ENCODE measurements around the gene SCGB1C1. TPM values are rescaled to one million over a fixed set of nuclear protein-coding genes. Genes with fewer than 3 reads are reported as not detected.
"Not testable (repeated sequence)": the region's sequence is repeated elsewhere in the genome, so short reads cannot be mapped to it uniquely, and the experiment has no call there.

SCGB1C1 gene
- polyA plus RNA-seq, 3 donors from 2014 or later, result not detected

DNA sequence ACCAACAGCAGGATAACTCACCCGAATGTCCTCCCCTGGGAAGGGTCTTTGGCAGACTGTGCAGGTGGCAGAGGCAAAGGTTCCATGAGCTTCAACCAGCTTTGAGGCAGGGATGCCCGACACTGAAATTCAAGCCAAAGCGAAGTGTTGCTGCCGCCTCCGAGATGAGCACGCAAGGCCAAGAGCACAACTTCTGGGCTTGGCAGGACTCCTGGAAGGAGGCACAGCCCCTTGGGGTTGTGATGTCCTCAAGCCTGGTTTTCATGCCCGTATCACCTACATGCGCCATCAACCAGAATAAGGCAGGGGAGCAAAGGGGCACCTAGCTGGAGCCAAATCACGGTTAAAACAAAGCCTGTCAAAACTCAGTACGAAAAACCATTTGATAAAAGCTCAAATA is 37.6 kb downstream of the SCGB1C1 start:
- Mint-ChIP-seq H3K9me3 (no peaks in the 10 kb centered on the region), H3K27me3 (ENCODE audit: low read depth in 3 of 3) (peaks cover 2 to 5% (median 4%) of the 10 kb centered on the region in 3 donors), H3K4me1 (peaks cover 5 to 9% of the 10 kb centered on the region in 2 donors), H3K36me3 (peaks cover 8 to 14% (median 13%) of the 10 kb centered on the region in 3 donors), H3K27ac (peak overlapping the region in 2 of 6 donors; percentile 30 to 59), H3K4me3 (no peak overlapping the region)
- no peak for DNase-seq

DNA sequence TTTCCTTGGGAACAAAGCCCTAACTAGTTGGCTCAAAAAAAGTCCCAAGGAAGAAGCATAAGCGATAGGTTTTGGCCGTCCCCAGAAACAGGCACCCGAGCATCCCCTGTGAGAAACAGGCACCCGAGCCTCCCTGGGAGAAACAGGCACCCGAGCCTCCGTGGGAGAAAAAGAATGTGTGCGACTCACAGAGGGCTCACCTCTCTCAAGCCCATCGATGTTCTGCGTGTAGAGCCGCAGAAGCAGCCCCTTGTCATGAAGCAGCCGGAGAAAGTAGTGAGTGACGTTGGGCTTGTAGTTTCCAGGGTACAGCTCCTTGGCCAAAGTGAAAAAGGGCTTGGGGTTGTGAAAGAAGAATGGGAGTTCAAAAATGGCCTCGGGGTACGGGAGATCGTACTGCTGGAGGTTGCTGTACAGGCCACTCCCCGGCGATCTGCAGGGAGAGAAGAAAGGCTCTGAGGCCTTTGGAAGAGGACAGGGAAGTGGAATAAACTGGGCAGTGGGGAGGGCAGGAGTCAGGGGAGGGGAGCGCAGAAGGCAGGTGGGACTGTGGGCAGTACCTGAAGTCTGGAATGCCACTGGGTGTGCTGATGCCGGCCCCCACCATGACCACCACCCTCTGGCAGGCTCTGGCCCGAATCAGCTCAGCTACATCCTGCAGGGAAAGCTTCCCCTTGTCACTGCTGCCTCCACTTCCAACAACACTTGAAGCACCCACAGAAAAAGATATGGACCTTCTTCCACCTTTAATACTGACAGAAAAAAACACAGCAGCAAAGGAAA is 40.1 kb downstream of the SCGB1C1 start:
- DNase-seq, result no peak
- H3K9me3 Mint-ChIP-seq, result no peaks in the 10 kb centered on the region
- peaks cover 15 to 20% (median 15%) of the 10 kb centered on the region in 3 donors for H3K27me3 Mint-ChIP-seq (ENCODE audit: low read depth in 3 of 3)
- peaks cover 23 to 24% of the 10 kb centered on the region in 2 donors for H3K4me1 Mint-ChIP-seq
- peak overlapping the region in 1 of 5 donors; percentile 13 for H3K4me3 Mint-ChIP-seq
- H3K36me3 Mint-ChIP-seq, result peaks cover 4 to 10% (median 5%) of the 10 kb centered on the region in 3 donors
- H3K27ac Mint-ChIP-seq, result peak overlapping the region in 5 of 6 donors; percentile 70 to 93 (median 84)

DNA sequence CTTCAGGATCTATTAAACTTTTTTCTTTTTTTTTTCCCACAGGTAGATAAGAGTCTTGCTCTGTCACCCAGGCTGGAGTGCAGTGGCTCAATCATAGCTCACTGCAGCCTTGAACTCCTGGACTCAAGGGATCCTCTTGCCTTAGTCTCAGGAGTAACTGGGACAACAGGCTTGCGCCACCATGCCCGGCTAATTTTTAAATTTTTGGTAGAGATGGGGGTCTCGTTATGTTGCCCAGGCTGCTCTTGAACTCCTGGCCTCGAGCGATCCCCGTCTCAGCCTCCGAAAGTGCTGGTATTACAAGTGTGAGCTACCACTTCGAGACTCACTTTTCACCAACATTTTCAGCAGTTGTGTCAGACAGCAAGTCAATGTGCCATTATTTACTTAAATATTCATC is 42.3 kb downstream of the SCGB1C1 start:
- H3K4me3 Mint-ChIP-seq, result peak overlapping the region; percentile 79 to 99 (median 87)
- peaks cover 31 to 43% of the 10 kb centered on the region in 2 donors for H3K4me1 Mint-ChIP-seq
- peaks cover 15 to 20% (median 15%) of the 10 kb centered on the region in 3 donors for H3K27me3 Mint-ChIP-seq (ENCODE audit: low read depth in 3 of 3)
- DNase-seq, result no peak
- peak overlapping the region; percentile 93 to 100 (median 96) for H3K27ac Mint-ChIP-seq
- H3K9me3 Mint-ChIP-seq, result no peaks in the 10 kb centered on the region
- peaks cover 0 to 3% (median under 1%) of the 10 kb centered on the region in 3 donors for H3K36me3 Mint-ChIP-seq

DNA sequence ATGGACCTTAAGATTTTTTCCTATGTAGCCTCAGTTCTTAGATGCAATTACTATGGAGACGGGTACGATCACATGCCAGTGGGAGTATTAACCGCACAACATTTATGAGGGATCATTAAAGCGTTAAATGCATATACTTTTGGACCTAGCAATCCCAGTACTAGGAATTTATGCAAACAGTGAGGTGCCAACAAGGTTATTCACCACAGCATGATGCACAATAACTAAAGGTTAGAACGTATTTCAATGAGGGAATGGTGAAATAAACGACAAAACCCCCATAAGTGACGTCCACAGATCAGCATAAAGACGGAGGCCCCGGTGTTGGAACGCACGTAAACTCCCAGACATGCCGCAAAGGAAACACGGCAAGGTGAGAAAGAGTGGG is 42.7 kb downstream of the SCGB1C1 start:
- H3K4me1 Mint-ChIP-seq, result peaks cover 31 to 43% of the 10 kb centered on the region in 2 donors
- peak overlapping the region; percentile 79 to 99 (median 87) for H3K4me3 Mint-ChIP-seq

DNA sequence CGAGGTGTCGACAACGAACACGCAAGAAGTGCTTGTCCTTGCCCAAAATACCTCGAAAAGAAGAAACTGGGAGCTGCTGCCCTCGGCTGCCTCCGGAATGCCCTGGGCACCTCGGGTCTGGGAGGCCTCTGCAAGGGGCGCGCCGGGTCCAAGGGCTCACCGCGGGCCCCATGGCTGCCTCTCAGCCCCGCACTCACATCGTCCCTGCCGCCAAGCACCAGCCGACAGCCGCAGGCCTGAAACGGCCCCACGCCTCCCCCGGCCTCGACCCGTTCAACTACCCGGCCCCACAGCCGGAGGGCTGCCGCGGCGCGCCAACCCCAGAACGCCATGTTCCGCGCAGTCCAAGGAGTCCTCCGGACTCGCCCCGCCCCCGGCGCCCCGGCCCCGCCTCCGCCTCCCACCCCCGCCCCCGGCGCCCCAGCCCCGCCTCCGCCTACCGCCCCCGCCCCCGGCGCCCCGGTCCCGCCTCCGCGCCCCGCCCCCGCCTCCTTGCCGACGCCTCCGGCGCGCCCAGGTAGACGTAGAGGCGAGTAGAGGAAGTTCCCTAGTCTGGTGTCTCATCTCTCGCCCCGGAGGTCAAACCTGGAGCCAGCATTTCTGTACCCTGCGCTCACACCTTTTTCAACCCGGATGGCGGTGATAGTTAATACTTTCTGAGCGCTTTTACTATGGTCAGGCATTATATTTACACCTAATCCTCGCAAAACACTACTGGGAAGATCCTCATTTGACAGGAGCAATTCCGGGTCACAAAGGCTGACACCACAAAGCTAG is 43.3 kb downstream of the SCGB1C1 start, which contains the start of gene SIRT3:
TSS of gene SIRT3 (minus strand) at position 346 of the 777 bp plus-strand sequence. CDS start at position 332, 14 bp downstream.
- peaks cover 0 to 5% (median 3%) of the 10 kb centered on the region in 3 donors for H3K36me3 Mint-ChIP-seq
- peak; percentile 87 to 91 (median 90) for DNase-seq
- peak within 1 kb of the TSS; percentile 91 to 99 (median 99) for H3K4me3 Mint-ChIP-seq
- H3K27me3 Mint-ChIP-seq (ENCODE audit: low read depth in 3 of 3), result peaks cover 15 to 20% (median 15%) of the 10 kb centered on the region in 3 donors
- H3K9me3 Mint-ChIP-seq, result no peaks in the 10 kb centered on the region
- peaks cover 33 to 44% of the 10 kb centered on the region in 2 donors for H3K4me1 Mint-ChIP-seq
- peak within 1 kb of the TSS; percentile 97 to 100 (median 100) for H3K27ac Mint-ChIP-seq

More for the DNA sequence above, 42.7 kb downstream of the SCGB1C1 start:
- DNase-seq, result peak; percentile 90 to 92 (median 91)
- peaks cover 0 to 4% (median 3%) of the 10 kb centered on the region in 3 donors for H3K36me3 Mint-ChIP-seq
- H3K27ac Mint-ChIP-seq, result peak overlapping the region; percentile 93 to 100 (median 96)
- H3K27me3 Mint-ChIP-seq (ENCODE audit: low read depth in 3 of 3), result peaks cover 15 to 20% (median 15%) of the 10 kb centered on the region in 3 donors
- no peaks in the 10 kb centered on the region for H3K9me3 Mint-ChIP-seq

DNA sequence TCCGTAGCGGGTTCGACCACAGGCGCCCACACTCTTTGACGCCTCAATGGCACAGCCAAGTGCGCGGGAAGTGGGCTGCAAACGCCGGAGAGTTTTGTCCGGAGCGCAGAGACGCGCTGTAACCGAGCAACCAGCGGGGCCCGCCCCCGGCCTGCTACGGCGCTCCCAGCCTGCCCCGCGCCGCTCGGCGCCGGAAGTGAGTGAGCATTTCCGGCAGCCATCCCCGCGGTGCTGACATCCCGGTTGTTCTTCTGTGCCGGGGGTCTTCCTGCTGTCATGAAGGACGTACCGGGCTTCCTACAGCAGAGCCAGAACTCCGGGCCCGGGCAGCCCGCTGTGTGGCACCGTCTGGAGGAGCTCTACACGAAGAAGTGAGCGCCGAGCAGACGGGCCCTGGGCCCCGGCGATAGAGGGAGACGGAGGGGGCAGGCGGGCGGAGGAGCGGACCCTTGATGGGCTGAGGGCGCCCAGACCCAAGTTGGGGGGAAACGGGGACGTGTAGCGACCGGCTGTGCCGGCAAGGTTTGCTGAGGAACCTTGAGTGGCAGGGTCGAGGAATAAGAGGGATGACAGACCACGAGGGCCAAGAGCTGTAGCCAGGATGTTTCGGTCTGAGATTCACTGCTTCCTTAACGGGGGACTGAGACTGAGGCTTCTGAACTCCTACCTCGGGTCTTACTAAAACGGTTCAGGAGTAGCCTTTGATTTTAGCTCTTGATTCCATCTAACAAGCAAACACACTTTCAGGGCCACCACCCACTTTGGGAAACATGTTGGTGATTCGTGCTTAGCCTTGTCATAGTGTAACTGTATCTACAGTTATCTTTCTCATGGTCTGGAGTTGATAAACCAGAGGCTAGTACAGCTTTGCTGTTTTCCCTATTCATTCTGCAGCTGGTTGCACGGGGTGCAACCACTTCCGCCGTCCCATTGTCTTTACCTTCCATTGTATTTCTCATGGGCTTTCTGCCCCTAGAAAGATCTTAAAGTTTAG is 44.2 kb downstream of the SCGB1C1 start, which contains the start of gene PSMD13:
TSS of gene PSMD13 (plus strand) at position 203 of the 994 bp plus-strand sequence. CDS start at position 277, 74 bp downstream.
- peak within 1 kb of the TSS; percentile 91 to 99 (median 99) for H3K4me3 Mint-ChIP-seq
- H3K9me3 Mint-ChIP-seq, result no peaks in the 10 kb centered on the region
- H3K27ac Mint-ChIP-seq, result peak within 1 kb of the TSS; percentile 97 to 100 (median 100)
- H3K4me1 Mint-ChIP-seq, result peaks cover 40 to 53% of the 10 kb centered on the region in 2 donors
- H3K27me3 Mint-ChIP-seq (ENCODE audit: low read depth in 3 of 3), result peaks cover 15 to 20% (median 15%) of the 10 kb centered on the region in 3 donors
- DNase-seq, result peak; percentile 91 to 92 (median 91)
- peaks cover 4 to 14% (median 11%) of the 10 kb centered on the region in 3 donors for H3K36me3 Mint-ChIP-seq

DNA sequence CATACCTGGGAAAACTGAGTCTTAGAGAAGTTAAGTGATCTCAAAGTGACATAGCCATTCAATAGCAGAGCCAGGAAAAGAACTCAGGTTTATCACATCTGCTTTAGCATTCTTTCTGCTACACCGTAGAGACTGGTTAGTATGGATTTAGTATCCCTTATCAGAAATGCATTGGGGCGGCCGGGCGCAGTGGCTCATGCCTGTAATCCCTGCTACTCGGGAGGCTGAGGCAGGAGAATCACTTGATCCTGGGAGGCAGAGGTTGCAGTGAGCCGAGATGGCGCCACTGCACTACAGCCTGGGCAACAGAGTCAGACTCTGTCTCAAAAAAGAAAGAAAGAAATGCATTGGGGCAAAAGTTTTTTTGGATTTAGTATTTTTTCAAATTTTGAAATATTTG is 45.5 kb downstream of the SCGB1C1 start:
- H3K27me3 Mint-ChIP-seq (ENCODE audit: low read depth in 3 of 3), result peaks cover 15 to 20% (median 15%) of the 10 kb centered on the region in 3 donors
- H3K4me1 Mint-ChIP-seq, result peaks cover 40 to 61% of the 10 kb centered on the region in 2 donors
- peaks cover 11 to 20% (median 16%) of the 10 kb centered on the region in 3 donors for H3K36me3 Mint-ChIP-seq
- H3K27ac Mint-ChIP-seq, result peak overlapping the region; percentile 97 to 100 (median 100)
- H3K9me3 Mint-ChIP-seq, DNase-seq: not testable (repeated sequence)
- H3K4me3 Mint-ChIP-seq, result peak overlapping the region; percentile 44 to 99 (median 99)

DNA sequence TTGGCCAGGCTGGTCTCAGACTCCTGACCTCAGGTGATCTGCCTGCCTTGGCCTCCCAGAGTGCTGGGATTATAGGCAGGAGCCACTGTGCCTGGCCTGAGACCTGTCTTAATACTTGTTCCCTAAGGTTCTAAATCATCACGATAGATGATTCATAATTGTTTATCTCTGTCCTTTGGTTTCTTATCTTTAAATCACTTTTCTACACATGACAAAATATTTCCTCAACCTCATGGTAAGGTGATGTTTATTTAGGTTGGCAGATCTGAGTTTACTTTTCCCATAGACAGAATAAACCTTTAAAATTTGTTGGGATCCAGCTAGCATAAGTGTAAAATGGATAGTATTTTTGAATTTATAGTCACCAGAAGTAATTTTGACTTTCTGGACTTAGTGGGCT is 47.4 kb downstream of the SCGB1C1 start:
- H3K9me3 Mint-ChIP-seq, result no peaks in the 10 kb centered on the region
- H3K36me3 Mint-ChIP-seq, result peaks cover 18 to 27% (median 24%) of the 10 kb centered on the region in 3 donors
- H3K27me3 Mint-ChIP-seq (ENCODE audit: low read depth in 3 of 3), result peaks cover 12 to 18% (median 13%) of the 10 kb centered on the region in 3 donors
- peaks cover 32 to 62% of the 10 kb centered on the region in 2 donors for H3K4me1 Mint-ChIP-seq
- DNase-seq, result no peak
- H3K4me3 Mint-ChIP-seq, result no peak overlapping the region
- H3K27ac Mint-ChIP-seq, result peak overlapping the region in 4 of 6 donors; percentile 15 to 75 (median 30)

DNA sequence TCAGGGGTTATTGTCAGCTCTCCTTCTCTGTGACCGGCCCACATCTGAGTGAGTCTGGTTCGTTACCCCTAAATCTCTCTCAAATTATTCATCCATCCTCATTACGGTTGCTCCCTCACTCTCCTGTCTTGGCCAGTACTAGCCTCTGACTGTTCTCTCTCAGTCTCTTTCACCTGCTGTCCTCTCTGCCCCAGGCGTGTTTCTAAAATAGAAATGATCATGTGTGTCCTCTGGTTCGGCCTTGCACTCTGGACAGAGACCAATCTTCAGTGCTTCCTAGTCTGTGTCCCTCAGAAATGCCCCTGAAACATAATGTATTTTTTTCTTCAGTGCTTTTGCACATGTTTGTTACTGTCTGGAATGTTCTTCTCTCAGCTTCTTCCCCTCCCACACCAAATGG is 48.8 kb downstream of the SCGB1C1 start:
- Mint-ChIP-seq H3K4me3 (no peak overlapping the region), H3K4me1 (peaks cover 27 to 58% of the 10 kb centered on the region in 2 donors), H3K9me3 (no peaks in the 10 kb centered on the region), H3K27ac (peak overlapping the region in 5 of 6 donors; percentile 2 to 64 (median 59)), H3K27me3 (ENCODE audit: low read depth in 3 of 3) (peaks cover under 1 to 8% (median 6%) of the 10 kb centered on the region in 3 donors), H3K36me3 (peaks cover 23 to 39% (median 30%) of the 10 kb centered on the region in 3 donors)
- no peak for DNase-seq

Other genes with a start within 250 kb of the SCGB1C1 start
- gene BET1L, start 14.3 kb downstream of the SCGB1C1 start, polyA plus RNA-seq, result 10 to 100 TPM; 12.1 to 39.5 (median 24.6) TPM
- 100 to 1,000 TPM in 2 of 3 donors, 10 to 100 TPM in 1; 91.0 to 132 (median 106) TPM for gene RIC8A, start 14.6 kb downstream of the SCGB1C1 start, polyA plus RNA-seq
- 10 to 100 TPM in 1 of 3 donors, 1 to 10 TPM in 2; 6.7 to 11.1 (median 7.4) TPM for gene SIRT3, start 43.3 kb downstream of the SCGB1C1 start, polyA plus RNA-seq
- 100 to 1,000 TPM; 257 to 353 (median 345) TPM for gene PSMD13, start 43.9 kb downstream of the SCGB1C1 start, polyA plus RNA-seq
- gene NLRP6, start 85.3 kb downstream of the SCGB1C1 start, polyA plus RNA-seq, result 1 to 10 TPM in 2 of 3 donors, not detected in 1; 1.6 to 5.1 TPM
- 10 to 100 TPM in 2 of 3 donors, 1 to 10 TPM in 1; 8.1 to 17.4 (median 11.4) TPM for gene PGGHG, start 96.0 kb downstream of the SCGB1C1 start, polyA plus RNA-seq
- gene IFITM5, start 106.4 kb downstream of the SCGB1C1 start, polyA plus RNA-seq, result not detected
- gene IFITM2, start 114.7 kb downstream of the SCGB1C1 start, polyA plus RNA-seq, result 1,000 to 10,000 TPM; 4,348 to 7,867 (median 6,958) TPM
- 1,000 to 10,000 TPM; 2,792 to 4,533 (median 3,562) TPM for gene IFITM1, start 121.0 kb downstream of the SCGB1C1 start, polyA plus RNA-seq
- 100 to 1,000 TPM; 138 to 675 (median 423) TPM for gene IFITM3, start 127.8 kb downstream of the SCGB1C1 start, polyA plus RNA-seq
- under 1 TPM in 1 of 3 donors, not detected in 2; 0.53 TPM for gene B4GALNT4, start 176.4 kb downstream of the SCGB1C1 start, polyA plus RNA-seq
- under 1 TPM in 1 of 3 donors, not detected in 2; 0.36 TPM for gene PKP3, start 201.1 kb downstream of the SCGB1C1 start, polyA plus RNA-seq
- 100 to 1,000 TPM; 238 to 392 (median 259) TPM for gene SIGIRR, start 221.9 kb downstream of the SCGB1C1 start, polyA plus RNA-seq
- 1 to 10 TPM in 2 of 3 donors, not detected in 1; 2.3 to 4.4 TPM for gene ANO9, start 248.9 kb downstream of the SCGB1C1 start, polyA plus RNA-seq